Loucy (cell line): Measurements from ENCODE around the gene MYOZ2.

ENCODE experiments used
- EZH2phosphoT487 ChIP-seq: fragments of 200-600 bp; IDR thresholded peaks from 2 replicates; pipeline ENCODE4 v1.6.1; 2018; ENCODE audit warnings: antibody characterized with exemption, mild to moderate bottlenecking, moderate library complexity, borderline replicate concordance
- TF ChIP-seq, protein P1 (sequence below): fragments of 200-600 bp; sonication (generic); conservative IDR thresholded peaks from 2 replicates; pipeline ENCODE4 v1.5.1; 2014; ENCODE audit warnings: mild to moderate bottlenecking, antibody characterized with exemption, low read length

DNA sequence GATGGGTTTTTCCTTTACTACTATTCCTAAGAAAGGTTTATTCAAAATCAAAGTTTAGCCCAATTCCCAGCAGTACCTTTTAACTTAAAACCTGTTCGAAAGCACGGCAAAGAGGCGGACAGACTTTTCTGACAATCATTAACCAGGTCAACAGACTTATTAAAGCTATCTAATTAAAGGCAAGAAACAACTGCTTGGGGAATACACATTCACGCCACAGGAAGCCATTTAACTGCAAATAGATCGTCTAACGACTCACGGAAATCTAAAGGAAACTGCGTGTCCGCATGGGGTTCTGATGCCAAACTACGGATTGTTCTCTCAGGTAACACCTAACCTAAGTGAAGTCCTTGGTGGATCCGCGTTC lies 76.2 kb downstream of the MYOZ2 start:
- TF ChIP-seq, protein P1, sequence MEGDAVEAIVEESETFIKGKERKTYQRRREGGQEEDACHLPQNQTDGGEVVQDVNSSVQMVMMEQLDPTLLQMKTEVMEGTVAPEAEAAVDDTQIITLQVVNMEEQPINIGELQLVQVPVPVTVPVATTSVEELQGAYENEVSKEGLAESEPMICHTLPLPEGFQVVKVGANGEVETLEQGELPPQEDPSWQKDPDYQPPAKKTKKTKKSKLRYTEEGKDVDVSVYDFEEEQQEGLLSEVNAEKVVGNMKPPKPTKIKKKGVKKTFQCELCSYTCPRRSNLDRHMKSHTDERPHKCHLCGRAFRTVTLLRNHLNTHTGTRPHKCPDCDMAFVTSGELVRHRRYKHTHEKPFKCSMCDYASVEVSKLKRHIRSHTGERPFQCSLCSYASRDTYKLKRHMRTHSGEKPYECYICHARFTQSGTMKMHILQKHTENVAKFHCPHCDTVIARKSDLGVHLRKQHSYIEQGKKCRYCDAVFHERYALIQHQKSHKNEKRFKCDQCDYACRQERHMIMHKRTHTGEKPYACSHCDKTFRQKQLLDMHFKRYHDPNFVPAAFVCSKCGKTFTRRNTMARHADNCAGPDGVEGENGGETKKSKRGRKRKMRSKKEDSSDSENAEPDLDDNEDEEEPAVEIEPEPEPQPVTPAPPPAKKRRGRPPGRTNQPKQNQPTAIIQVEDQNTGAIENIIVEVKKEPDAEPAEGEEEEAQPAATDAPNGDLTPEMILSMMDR: no peak
- TF ChIP-seq EZH2phosphoT487: no peak
